Right kidney (tissue), 9 donors: Measurements from ENCODE around the gene MMP26.

Experiments
- DNase-seq: peaks from one replicate; pipeline ENCODE4 v3.0.0-alpha.2; 2016
- long read RNA-seq, 8 donors: transcript quantifications; one replicate each; lab custom pipeline, GENCODE V29; 2026

Gene MMP26
- long read RNA-seq, donor 1, result 0 reads
- long read RNA-seq, donor 2, result 0 reads
- long read RNA-seq, donor 3, result 0 reads
- long read RNA-seq, donor 4, result 0 reads
- long read RNA-seq, donor 5, result 0 reads
- long read RNA-seq, donor 6, result 0 reads
- long read RNA-seq, donor 7, result 0 reads
- long read RNA-seq, donor 8, result 0 reads

DNA sequence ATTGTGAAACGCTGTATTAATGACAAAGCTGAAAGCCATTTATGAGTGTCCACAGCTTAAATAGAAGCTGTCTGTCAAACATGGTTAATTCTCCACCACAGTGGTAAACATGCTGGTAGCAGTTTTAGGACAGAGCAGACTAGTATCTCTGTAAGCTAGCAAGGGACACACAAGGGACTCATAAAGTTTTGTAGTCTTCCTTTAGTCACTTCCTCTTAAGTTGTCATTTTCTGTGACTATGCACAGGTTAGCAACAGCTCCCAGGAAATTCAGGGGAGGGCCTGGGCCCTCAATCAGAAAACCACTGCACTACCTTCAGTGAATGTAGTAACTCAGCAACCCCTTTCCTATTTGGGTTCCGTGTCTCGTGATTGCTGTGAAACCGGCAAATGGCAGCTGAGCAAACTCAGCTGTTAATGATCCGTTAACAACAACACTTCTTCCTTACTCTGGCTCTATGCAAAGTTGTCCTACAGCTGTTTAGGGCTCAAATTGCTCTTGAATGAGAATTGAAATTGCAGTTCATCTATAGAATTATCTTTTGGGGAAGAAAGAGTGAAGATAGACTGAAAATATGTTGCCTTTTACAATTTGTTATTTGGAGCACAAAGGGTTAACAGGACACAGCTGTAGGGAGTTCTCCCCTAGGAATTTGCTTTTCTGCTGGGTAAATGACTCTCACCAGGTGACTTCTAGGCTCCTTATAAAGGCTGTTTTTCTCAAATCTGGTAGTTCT is at the start of gene MMP26:
MMP26 (plus strand) TSS at position 731 of the 736 bp plus-strand sequence.
- peak; percentile 64 for DNase-seq

DNA sequence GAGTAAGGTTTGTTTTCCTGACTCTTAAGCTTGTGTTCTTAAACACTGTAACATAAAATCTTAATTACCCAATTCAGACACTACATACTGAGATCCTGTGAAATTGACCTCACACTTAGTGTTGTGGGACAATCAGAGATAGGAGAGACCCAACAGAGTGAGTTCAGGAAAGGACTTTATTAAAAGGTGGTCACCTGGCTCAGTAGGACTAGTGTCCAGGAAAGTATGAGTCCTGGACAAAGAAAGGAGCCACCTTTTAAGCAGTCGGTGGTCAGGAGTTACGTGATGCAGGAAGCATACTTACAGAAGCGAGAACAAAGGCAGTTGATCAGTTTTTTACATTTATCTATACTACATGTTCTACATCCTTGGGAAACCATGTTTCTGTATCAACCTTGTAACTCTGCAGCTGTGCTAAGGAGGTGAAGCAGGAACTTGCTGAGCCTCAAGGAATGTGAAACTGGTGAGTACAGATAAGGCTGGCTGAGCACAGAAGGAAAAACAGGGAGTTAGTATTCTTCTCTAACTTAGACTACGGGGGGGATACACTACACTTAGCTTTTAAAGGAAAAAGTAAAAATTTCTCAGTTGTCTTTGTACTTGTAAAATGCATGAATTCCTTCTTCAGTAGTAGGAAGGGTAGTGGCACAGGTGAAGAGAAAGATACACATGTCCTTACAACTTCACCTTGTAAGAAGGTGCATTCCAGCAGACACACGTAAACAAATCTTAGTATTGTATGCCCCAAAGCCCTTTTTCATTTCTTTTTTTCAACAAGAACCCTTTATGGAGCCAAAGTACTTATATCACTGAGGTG is 45.7 kb upstream of the MMP26 start:
- peak; percentile 38 for DNase-seq

DNA sequence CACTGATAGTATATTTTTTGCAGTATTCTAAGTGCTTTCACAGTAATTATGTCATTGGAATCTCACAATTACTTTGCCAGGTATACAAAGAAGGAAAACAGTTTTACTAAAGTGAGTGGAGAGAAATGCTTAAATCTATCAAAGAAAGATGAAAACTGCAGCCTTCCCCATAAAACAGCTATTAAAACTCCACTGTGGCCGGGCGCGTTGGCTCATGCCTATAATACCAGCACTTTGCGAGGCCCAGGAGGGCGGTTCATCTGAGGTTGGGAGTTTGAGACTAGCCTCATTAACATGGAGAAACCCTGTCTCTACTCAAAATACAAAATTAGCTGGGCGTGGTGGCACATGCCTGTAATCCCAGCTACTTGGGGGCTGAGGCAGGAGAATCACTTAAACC is 41.7 kb upstream of the MMP26 start:
- no peak for DNase-seq

DNA sequence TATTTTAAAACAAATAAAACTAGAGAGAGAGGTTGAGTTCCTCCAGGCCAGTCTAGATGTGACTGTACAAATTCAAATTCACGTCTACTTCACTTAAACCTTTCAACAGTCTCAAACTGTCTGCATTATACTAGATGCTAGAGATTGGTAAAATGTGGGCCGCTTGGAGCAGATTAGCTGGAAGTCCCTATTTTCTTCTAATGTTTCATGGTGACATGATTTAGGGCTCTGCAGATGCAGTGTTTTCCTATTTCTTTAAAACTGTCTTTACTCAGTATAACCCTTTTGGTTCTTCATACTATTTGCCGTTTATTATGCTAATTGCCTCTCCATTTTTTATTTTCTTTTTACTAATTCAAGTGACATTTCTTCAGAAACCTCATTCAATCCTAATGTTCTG is 40.4 kb upstream of the MMP26 start:
- no peak for DNase-seq

DNA sequence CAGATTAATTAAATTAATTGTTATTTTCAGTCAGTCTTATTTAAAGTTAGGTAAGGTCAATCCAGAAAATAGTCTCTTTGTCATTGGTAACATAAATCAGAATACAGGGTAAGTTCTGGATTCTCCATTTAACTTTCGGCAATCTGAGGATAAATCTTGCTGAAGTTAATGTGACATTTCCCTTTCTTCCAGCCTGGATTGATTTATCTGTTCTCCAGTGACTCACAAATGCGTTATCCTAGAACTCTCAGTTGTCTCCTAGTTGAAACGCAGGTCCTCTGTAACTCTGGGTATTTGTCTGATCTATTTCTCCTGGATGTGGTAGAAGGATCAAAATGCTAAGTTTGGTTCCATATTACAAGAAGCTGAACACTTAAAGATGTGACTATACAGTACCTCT is 39.8 kb upstream of the MMP26 start:
- DNase-seq, result no peak

DNA sequence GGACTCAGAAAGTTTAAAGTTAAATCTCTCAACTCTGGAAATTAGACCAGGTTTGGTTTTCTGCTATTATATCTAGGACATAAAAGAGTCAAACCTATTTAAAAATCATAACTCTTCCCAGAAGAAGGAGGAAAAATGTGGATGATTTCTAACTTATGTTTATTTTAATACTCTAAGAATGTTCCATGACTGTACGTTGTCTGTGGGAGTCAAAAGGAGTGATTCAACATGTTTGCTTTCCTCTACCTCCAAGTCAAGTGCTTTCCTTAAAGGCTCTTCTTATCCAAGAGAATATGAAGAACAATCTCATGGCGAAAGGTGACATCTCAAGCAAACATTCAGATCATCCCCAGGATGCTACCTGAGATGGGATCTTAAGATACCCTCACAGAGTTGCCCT is 39.2 kb upstream of the MMP26 start:
- DNase-seq, result no peak

DNA sequence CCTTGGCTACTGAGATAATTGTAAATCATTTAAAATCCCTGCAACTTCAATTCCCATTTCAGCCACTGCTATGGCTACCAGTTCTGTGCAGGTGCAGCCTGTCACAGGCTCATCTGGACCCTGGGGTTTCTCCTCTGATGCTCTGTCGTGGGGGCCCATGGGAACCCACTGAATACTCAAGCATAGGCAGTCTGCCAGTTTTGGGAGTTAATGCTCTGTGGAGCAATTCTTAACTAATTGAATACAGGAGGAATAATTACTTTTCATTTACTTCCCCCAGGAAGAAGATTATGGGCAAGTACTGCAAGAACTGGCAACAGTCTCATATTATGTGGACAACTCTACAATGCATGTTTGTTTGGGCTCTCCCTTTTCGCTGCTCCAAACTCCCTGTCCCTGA is 32.8 kb upstream of the MMP26 start:
- DNase-seq, result no peak

DNA sequence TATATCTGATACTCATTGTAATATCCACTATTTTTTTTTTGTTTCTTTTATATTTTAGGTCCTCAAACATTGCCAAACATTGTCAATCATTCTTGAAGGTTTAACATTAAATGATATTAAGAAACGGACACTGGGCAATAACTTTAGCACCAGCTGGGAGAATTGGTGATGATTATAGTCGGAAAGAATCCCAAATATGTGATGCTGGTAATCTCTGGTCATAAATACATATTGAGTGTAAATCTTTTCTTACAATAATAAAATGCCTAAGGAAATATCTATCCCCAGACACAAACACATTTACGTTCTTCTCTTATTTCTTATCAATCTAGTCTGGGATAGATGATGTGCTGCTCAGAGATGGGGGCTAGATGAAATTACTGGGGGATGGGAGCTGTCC is 32.1 kb upstream of the MMP26 start:
- no peak for DNase-seq

DNA sequence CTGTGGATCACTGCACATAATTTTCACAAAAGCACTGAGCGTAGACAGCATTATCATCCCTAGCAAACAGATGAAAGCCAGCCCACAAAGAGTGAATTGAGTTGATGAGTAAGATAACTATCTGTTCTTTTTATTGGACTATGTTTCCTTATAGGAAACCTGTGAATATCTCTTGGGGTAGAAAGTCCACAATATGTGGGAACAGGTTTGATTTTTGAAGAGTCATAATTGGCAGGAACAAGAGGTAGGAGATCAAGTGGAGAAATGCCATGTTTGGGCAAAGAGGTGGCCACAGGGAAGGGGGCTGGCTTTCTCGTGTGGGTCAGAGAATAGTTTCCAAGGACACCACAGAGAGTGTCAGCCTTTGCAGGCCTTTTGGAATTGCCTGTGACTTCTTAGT is 30.8 kb upstream of the MMP26 start:
- DNase-seq, result no peak

DNA sequence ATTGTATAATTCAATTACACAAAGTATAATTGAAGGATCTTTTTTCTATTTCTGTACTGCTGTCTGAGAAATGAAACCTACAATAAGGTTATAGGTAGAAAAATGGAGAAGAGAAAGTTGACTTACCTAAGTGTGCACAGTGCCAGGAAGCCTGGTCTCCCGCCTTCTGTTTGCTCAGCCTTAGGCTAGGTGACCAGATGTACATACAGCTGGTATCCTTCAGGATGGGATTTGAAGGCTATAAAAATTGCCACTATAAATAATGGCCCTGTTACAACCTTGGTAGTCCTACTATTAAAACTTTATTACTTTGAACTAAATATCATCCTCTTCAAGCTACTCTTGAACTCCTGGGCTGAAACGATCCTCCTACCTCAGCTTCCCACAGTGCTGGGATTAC is 26.6 kb upstream of the MMP26 start:
- DNase-seq, result no peak

DNA sequence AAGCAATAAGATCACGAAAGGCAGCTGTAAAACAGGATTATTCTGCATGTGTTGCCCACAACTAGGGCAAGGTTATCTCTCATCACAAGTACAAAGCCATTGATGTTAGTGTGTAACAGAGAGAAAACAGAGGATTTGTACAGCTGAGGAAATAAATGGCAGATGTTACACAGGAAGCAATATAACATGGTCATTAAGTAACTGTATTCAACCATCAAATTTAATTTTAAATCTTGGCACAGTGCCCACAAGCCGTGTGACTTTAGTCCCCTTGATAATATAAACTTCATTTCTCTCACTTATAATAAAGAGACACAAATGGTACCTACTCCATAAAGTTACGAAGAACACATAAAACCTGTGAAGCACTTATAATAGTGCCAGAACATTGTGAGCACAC is 24.2 kb upstream of the MMP26 start:
- DNase-seq, result no peak

DNA sequence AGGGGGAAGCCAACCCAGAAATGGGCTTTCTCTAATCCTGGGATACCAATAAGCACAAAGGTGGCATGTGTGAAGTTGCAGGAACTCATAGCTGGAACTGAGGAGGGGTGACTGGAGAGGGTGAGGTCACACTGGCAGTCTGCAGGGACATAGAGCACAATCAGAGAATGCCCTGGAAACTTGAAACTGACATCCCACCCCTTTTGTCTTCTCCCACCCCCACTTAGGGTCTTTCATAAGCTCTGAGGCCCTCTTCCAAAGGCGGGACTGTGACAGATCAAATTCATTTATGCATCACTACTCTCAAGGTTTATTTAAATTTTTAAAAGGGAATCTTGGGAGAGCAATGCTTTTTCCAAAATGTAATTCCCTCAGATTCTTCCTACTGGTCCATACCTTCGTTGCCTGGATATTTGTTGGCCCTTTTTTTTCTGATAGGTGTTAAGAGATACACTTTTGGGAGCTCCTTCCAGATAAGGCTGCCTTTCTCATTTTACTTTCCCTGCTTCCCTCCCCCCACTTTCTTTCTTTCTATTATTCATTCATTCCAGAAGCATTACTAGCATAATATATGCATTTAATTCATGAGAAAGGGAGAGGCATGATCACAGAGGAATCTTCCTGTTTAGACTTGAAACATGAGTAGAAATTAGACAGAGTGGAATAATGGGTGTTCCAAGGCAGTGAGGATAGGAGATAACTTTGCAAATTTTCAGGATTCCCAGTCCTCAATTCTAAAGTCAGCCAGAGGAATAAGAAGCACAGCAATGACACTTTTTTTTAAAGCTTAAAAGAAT is 21.8 kb upstream of the MMP26 start:
- no peak for DNase-seq

DNA sequence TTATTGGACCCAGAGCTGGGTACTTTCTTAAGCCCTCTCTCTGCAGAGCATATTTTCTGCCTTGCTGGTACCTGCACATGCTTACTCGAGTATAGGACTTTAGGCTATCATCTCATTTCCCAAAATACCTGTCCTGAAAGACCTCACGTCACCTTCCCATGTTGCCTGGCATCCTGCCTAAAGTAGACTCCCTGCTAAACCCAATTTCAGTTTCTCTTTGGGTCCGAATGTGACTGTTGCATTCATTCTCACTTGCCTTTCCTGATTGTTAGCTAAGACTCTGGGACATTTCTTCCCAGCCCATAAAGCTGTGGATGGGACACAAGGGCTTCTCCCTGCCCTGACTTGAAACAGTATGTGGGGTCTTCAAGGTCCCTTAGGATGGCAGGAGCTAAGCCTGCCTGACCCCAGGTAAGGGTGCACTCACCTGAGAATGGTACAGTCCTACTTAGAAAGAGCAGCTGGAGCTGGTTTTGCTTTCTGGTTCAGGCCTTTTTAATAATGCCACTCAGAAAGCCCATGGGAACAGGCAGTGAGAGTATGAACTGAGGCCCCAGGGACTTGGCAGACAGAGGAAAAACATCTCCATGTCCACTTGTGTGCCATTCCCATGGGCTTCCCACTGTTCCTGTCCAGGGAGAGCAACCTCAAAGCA is 19.8 kb upstream of the MMP26 start:
- DNase-seq, result no peak

DNA sequence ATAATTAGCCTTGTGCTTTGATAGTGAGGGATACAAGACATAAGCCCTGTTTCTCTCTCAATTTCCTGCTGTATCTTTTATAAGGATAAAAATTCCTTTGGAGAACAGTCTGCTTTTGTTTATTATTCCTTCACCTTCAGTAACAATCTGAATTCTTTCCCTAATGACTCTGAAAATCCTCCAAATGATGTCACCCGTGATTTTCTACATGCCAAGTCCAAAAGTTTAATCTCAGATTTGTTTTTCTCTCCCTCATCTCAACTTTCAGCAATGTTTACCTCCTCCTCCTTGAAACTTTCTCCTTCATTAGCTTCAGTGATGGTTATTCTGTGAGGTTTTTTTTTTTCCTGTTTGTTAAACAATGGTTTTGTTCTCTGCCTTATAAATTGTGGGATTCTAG is 9.1 kb upstream of the MMP26 start:
- DNase-seq, result no peak

DNA sequence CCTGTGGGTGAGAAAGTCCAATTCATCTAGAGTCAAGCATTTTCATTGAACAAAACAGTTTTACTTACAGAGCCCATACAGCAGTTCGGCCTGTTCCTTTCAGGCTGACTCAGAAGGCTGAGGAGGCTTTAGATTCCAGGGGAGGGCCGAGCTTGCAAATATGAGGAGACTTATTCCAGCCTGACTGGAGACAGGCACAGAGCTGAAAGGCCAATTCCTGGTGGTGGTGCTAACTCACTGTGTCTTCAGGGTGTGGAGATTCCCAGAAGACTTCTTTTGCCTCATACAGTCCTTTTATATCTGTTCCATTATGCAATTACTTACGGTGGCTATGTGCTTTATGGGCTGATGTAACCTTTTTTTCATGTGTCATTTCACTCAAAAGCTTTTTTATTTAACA is 7.0 kb upstream of the MMP26 start, which contains the start of gene OR51E2:
OR51E2 (minus strand) TSS at position 269 of the 400 bp plus-strand sequence. CDS start 15,142 bp downstream, outside the sequence.
- DNase-seq, result no peak

DNA sequence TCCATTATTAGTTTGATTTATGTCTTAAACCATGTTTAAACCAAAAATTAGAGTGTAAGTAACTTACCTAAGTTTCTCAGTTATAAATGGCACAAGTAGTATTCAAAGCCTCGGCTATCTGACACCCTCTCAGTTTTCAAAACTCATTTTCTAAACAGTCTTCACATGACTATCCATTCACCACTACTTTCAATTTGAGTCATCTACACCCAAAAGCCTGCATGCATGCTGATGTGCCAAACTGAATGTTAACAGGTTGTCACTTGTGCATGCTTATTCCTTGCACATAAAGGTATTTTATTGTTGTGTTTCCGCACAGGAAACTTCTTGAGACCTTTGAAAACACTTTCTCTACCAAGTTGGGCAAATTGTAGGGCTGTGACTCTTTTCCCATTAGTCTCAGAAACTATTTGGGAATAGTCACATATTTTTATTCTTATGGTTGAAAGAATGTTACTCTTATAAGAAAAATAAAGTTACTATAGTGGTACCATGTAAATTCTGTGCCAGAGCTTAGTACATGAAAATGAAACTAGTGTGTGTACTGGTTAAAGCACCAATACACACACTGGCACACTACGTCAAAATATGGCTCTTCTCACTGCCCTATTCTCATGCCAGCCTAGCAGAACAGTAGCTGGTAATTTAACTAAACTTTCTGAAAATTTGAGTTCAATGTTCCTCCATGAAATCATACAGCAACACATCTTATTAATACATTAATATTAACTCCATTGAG is 4.7 kb upstream of the MMP26 start:
- no peak for DNase-seq

DNA sequence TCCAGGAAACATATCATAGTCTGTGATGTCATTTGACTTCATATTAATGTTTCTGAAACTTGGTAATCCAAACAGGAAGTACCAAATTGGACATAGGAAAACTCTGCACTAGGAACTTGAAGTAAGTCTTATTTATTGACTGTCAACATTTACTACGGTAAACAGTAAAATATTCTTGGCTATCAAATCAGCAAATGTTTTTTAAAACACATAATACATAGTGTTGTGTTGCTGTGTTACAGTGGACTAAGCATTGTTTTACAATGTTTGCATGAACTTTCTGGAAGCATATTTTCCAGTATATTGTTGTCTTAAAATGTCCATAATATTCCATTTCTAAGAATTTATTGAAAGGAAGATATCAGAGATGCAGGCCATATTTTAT is 4.2 kb upstream of the MMP26 start:
- DNase-seq, result no peak

DNA sequence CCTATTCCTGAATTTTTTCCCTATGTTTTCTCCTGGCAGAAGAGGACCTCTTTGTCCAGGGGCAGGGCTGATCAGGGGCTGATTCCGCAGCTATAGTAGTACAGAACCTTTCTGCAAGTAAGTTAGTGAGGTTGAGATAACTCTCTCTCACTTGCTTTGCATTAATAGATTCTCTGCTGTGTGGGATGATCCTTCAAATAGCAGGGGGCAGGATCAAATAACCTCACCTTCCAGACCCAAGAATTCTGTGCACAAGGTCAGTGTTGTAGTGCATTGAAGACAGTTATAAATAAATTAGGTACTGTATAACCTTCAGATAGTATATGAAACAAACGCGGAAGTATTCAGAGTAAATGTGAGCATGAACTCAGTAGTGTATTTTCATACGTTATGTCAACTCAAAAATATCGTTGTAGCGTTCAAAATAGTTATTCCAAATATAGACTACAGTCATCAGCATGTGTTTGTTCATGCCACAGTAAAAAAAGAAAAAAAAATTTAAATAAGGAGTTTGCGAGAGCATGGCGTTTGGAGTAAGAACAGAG is 278 bp downstream of the MMP26 start:
- DNase-seq, result peak; percentile 56

DNA sequence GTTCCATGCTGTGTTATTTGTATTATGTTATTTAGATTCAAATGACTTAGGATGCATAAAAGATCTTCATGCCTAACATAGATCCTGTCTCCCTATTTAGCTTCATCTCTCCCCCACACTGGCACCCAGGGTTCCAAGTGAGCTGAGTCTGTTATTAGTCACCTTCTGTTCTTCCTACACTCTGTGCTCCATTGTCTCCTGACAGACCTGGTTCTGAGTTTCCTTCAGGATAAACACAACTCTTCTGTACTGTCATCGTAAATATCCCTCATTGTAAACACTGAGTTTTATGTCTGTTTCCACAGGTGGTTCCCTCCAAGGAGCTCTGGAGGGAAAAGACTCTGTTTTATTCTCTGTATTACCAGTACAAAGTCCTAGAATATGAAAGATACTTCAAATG is 8.7 kb downstream of the MMP26 start:
- DNase-seq, result no peak

DNA sequence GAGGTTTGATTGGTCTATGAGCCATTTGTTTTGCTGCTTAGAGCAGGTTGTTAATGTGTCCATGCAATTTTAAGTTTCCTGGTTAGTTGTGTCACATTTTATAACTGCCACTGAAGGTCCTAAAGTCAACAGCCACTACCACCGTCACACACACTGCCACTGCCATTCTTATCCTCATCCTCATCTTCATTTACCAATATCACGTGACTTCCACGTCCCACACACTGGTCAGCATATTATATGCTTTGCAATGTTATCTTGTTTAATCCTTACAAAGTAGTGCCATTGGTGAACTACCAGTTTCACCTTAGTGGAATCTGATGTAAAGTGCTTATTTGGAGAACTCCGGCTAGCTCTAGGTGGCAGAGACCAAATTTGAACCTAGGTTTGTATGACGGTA is 9.7 kb downstream of the MMP26 start:
- DNase-seq, result no peak
